ENCODE data around the gene C19orf12. TPM values are rescaled to one million over a fixed set of nuclear protein-coding genes. Genes with fewer than 3 reads are reported as not detected.
A peak's percentile ranks its signal among the peaks of the same experiment; 100 is the strongest.

C19orf12 gene
- total and polyA plus RNA-seq, 2 donors (not counting 1 experiment from before 2014, with no cell fraction given): 25.4 to 26.8 TPM

DNA sequence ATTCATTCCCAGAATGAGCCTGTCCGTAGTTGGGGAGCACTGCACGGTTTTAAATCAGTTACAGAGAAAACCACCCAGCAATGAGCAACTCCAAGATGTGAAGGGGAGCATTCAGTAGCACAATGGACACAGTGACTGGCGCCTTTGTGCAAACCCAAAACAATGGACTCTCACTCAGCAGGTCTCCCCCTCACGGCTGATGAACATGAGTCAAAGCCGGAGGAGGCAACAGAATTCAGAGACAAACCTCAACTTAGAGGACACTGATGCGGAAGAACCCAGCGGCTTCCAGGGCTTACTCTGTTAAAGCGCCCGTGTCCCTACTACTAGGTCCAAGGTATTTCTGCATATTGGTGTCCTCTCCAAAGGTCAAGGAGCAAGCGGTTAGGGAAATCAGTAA, 32.1 kb downstream of the C19orf12 start:
- Histone ChIP-seq H3K27me3 (ENCODE audit: control insufficient read depth, insufficient read depth, low read length) (no peaks in the 10 kb centered on the region), H3K4me3 (replicated peaks in 1 of 4; ENCODE audit: control extremely low read depth in 1 of 4, insufficient read depth in 1 of 4, low read depth in 3 of 4, low read length in 4 of 4) (no peak overlapping the region), H3K27ac (ENCODE audit: insufficient read depth, low read length) (no peak overlapping the region), H3K9me3 (ENCODE audit: control insufficient read depth, insufficient read depth, low read depth, low read length) (no peaks in the 10 kb centered on the region), H4K20me1 (ENCODE audit: control insufficient read depth, extremely low read depth, insufficient read depth, low read length) (no peaks in the 10 kb centered on the region), H3K79me2 (ENCODE audit: control insufficient read depth, insufficient read depth, low read length) (no peaks in the 10 kb centered on the region), H3K9ac (ENCODE audit: insufficient read depth, low read length) (no peak overlapping the region), H3K36me3 (ENCODE audit: control insufficient read depth, insufficient read depth, low read length) (peaks cover 1% of the 10 kb centered on the region), H3K4me1 (ENCODE audit: control insufficient read depth, extremely low read depth, insufficient read depth, low read length) (peaks cover 16% of the 10 kb centered on the region), H2AFZ (ENCODE audit: low read length) (no peak overlapping the region), H3K4me2 (ENCODE audit: extremely low read depth, insufficient read depth, low read length) (no peak overlapping the region)
- TF ChIP-seq EZH2 (IDR thresholded peaks at IDR 0.05; ENCODE audit: low read length, missing control alignments): no peak
- no peak for TF ChIP-seq CTCF (conservative IDR thresholded peaks at IDR 0.05 in 1 of 2, IDR thresholded peaks at IDR 0.05 in 1 of 2; ENCODE audit: low read depth in 1 of 2, low read length in 2 of 2)
- DNase-seq (ENCODE audit: low read depth in 2 of 2): peak in 1 of 2 donors; percentile 69

DNA sequence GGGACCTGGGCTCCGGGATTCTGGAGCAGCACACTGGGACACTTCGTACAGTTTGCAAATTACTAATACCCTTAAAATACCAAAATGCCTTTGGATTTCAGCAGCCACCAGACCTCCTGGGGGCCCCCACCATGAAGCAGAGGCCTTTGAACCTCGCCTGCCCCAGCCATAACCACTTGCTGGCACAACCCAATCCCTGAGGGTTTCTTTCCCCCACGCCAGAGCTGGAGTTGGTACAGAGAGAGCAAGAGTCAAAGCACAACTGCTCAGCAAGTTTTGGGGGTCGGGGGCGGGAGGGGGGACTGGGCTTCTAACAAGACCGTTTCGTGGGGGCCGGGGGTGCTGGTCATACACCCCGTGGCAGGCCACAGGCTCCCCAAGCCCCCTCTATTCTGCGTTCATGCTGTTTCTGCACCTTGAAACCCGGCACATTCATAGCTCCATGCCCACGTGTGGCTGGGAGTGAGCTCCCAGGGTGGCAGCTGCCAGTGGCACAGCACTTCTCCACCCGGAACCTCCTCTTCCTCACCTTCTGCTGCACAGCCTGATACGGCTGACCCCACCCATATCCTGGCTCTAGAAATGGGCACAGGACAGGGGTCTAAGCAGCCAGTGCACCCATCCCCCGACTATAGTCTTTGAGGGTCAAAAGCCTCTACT, 32.7 kb downstream of the C19orf12 start:
- H3K4me1 ChIP-seq (ENCODE audit: control insufficient read depth, extremely low read depth, insufficient read depth, low read length): peaks cover 16% of the 10 kb centered on the region
- no peaks in the 10 kb centered on the region for H3K79me2 ChIP-seq (ENCODE audit: control insufficient read depth, insufficient read depth, low read length)
- no peak overlapping the region for H3K4me2 ChIP-seq (ENCODE audit: extremely low read depth, insufficient read depth, low read length)
- H3K27me3 ChIP-seq (ENCODE audit: control insufficient read depth, insufficient read depth, low read length): no peaks in the 10 kb centered on the region
- no peak overlapping the region for H3K9ac ChIP-seq (ENCODE audit: insufficient read depth, low read length)
- TF ChIP-seq EZH2 (IDR thresholded peaks at IDR 0.05; ENCODE audit: low read length, missing control alignments) (no peak), CTCF (conservative IDR thresholded peaks at IDR 0.05 in 1 of 2, IDR thresholded peaks at IDR 0.05 in 1 of 2; ENCODE audit: low read depth in 1 of 2, low read length in 2 of 2) (no peak)
- no peak overlapping the region for H3K27ac ChIP-seq (ENCODE audit: insufficient read depth, low read length)
- peaks cover 1% of the 10 kb centered on the region for H3K36me3 ChIP-seq (ENCODE audit: control insufficient read depth, insufficient read depth, low read length)
- no peak overlapping the region for H3K4me3 ChIP-seq (replicated peaks in 1 of 4; ENCODE audit: control extremely low read depth in 1 of 4, insufficient read depth in 1 of 4, low read depth in 3 of 4, low read length in 4 of 4)
- DNase-seq (ENCODE audit: low read depth in 2 of 2): no peak
- H4K20me1 ChIP-seq (ENCODE audit: control insufficient read depth, extremely low read depth, insufficient read depth, low read length): no peaks in the 10 kb centered on the region
- no peaks in the 10 kb centered on the region for H3K9me3 ChIP-seq (ENCODE audit: control insufficient read depth, insufficient read depth, low read depth, low read length)
- H2AFZ ChIP-seq (ENCODE audit: low read length): no peak overlapping the region

DNA sequence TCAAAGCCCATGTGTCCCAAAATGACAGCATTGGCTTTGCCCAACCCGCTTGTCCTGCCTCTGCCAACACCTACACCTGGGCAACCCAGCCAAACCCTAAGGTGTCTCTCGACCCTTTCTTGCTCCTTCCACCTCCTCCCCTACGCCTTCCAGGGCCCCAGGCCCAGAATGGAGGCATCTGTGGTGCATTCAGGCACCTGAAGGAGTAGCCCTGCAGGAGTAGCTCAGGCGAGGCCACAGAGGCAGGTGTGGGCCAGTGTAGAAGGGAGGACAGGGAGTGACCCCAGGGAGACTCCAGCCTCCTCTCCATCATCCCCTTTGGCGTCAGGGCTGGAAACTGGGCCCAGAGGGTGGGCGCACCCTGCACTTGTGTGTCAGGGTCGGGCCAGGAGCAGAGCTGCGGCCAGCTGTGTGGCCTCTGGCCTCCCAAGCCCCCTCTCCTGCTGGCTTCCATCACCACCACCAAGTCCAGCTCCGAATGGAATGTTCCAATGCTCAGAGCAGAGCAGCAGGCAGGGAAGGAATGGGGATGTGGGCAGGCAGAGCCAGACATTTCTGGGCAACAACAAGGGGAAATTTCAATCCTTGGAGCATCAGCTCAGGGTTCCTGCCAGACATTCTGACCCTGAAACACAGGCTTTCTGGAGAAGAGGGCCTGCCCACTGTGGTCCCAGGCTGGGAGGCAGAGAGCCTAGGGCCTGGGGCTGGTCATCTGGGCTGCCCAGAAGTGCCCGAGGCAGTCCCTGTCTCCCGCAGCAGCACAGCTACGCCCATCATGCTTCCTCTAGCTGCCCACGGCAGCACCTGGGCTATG, 33.4 kb downstream of the C19orf12 start:
- Histone ChIP-seq H3K27ac (ENCODE audit: insufficient read depth, low read length) (no peak overlapping the region), H3K4me1 (ENCODE audit: control insufficient read depth, extremely low read depth, insufficient read depth, low read length) (peaks cover 12% of the 10 kb centered on the region), H4K20me1 (ENCODE audit: control insufficient read depth, extremely low read depth, insufficient read depth, low read length) (no peaks in the 10 kb centered on the region), H2AFZ (ENCODE audit: low read length) (no peak overlapping the region), H3K4me3 (replicated peaks in 1 of 4; ENCODE audit: control extremely low read depth in 1 of 4, insufficient read depth in 1 of 4, low read depth in 3 of 4, low read length in 4 of 4) (no peak overlapping the region), H3K27me3 (ENCODE audit: control insufficient read depth, insufficient read depth, low read length) (no peaks in the 10 kb centered on the region), H3K9ac (ENCODE audit: insufficient read depth, low read length) (no peak overlapping the region), H3K79me2 (ENCODE audit: control insufficient read depth, insufficient read depth, low read length) (no peaks in the 10 kb centered on the region), H3K36me3 (ENCODE audit: control insufficient read depth, insufficient read depth, low read length) (peaks cover 1% of the 10 kb centered on the region), H3K9me3 (ENCODE audit: control insufficient read depth, insufficient read depth, low read depth, low read length) (no peaks in the 10 kb centered on the region), H3K4me2 (ENCODE audit: extremely low read depth, insufficient read depth, low read length) (no peak overlapping the region)
- DNase-seq (ENCODE audit: low read depth in 2 of 2): peak; percentile 42 to 69
- TF ChIP-seq CTCF (conservative IDR thresholded peaks at IDR 0.05 in 1 of 2, IDR thresholded peaks at IDR 0.05 in 1 of 2; ENCODE audit: low read depth in 1 of 2, low read length in 2 of 2): no peak
- TF ChIP-seq EZH2 (IDR thresholded peaks at IDR 0.05; ENCODE audit: low read length, missing control alignments): no peak
